HG03066 (cell line): ENCODE data around the gene MYMK.

Experiments
- ATAC-seq: cut with Tn5 transposase; IDR thresholded peaks from one replicate; pipeline ENCODE4 v1.9.1; 2021; ENCODE audit warnings: low read depth; ENCODE audit not compliant: unreplicated experiment

Gene MYMK

GRCh38 chr9:133520121-133520835 lies 4.5 kb downstream of the MYMK start:
- ATAC-seq: no peak

DNA sequence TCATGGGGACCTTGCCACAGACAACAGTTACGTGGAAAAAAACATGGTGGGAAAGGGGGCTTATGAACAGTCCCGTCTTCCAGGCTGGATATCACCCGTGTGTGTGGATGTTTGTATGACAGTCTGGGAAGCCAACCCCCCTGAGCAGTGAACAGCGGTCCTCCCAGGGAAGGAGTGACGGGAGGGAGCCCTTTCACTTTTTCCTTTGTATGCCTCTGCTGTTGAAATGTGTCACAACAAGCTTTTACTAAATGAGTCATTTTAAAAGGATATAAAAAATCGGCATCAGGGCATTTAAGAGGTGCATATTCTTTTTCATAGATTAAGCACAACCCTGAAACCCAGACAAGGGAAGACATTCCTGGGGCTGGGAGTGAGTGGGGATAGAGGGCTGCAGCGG lies 5.1 kb downstream of the MYMK start:
- ATAC-seq: no peak

DNA sequence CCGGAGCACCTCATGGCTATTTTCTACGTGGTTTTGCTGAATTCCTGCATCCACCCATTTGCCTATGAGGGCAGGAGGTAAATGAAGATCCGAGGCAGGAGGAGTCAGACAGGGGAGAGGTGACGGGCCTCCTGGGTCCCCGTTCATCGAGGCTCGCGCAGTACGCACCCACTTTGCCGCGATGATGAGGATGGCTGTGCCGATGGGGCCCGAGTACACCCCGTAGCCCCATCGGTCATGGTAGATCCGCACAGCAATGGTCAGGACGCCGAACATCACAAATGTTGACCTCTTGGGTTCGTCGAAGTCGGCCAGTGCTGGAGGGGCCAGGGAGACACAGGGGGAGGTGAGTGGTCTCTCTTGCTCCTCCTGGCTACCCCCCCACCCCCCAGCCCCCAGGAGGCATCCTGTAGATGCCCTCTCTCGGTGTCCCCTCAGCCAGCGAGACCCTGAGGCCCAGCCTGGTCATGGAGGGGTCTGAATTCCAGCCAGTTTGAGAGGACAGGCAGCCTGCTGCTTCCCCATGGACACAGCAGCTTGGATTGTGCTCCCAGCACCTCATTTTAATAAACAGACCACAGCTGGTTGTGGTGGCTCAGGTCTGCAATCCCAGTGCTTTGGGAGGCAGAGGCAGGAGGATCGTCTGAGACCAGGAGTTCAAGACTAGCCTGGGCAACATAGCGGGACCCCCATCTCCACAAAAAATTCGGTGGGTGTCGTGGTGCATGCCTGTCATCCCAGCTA lies 5.9 kb downstream of the MYMK start:
- ATAC-seq: no peak

- no peak for ATAC-seq
Measured at GRCh38 chr9:133518200-133518599, 6.6 kb downstream of the MYMK start.

GRCh38 chr9:133517711-133518110 lies 7.0 kb downstream of the MYMK start:
- ATAC-seq: no peak

GRCh38 chr9:133516961-133517350 lies 7.8 kb downstream of the MYMK start:
- ATAC-seq: no peak

DNA sequence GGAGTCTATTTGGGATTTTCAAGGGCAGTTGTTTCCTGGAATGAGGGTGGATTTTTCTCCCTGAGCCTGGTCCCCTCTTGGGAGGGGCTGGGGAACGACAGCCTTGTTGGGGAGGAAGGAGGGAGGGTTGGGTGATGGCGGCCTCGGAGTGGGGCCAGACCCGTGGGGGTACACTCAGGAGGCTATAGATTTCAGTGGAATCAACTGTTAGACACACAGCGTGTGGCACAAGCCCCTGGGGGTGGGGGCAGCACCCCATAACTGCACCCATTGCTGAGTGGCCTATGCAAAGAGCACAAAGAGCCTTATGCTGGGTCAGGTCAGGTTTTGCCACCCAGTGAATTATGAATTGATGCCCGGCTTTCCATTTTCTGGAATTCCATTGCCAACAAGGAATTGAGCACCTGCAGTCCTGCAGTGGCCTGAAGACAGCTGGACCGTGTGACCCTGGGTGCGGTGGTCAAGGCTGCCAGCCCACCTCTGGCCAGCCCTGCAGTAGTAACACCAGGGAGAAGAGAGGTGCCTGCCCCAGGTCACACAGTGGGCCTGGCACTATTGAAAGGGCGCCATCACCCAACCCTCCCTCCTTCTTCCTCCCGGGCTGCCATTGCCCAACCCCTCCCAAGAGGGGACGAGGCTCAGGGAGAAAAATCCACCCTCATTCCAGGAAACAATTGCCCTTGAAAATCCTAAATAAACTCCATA lies 8.4 kb downstream of the MYMK start:
- ATAC-seq: no peak

GRCh38 chr9:133515615-133516255 lies 9.0 kb downstream of the MYMK start:
- ATAC-seq: no peak

- ATAC-seq: no peak
Measured at GRCh38 chr9:133515240-133515610, 9.5 kb downstream of the MYMK start.

- no peak for ATAC-seq
Measured at GRCh38 chr9:133514460-133515239, 10.1 kb downstream of the MYMK start.

GRCh38 chr9:133513214-133514100 lies 11.3 kb downstream of the MYMK start:
- no peak for ATAC-seq

DNA sequence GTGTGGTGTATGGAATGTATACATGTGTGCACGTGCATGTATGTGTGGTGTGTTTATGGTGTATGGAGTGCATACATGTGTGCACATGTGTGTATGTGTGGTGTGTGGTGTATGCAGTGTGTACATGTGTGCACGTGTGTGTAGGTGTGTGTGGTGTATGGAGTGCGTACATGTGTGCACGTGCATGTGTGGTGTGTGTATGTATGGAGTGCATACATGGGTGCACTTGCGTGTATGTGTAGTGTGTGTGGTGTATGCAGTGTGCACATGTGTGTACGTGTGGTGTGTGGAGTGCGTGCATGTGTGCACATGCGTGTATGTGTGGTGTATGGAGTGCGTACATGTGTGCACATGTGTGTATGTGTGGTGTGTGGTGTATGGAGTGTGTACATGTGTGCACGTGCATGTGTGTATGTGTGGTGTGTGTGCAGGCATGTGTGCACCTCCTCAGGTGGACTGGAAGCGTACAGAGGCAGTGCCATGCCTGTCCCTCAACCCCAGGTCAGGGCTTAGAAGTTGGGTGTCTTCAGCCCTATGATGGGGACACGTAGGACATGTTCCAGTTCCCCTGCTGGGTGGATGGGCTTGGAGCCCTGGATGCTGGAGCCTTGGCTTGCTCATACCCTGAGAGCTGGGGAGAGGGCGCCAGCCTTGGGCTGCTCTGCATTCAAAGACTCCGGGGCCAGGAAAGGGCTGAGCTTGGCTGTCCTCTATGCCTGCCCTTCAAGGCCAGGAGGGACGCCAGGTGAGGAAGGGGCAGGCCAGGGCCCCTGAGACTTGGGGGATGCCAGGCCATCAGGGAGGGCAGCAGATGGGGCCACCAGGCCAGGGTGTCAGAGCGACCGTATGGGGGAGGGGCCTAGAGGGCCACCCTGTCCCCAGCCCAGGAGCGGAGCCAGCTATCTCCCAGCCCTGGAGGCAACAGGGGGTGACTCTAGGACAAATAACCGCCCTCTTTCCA lies 12.2 kb downstream of the MYMK start:
- no peak for ATAC-seq

DNA sequence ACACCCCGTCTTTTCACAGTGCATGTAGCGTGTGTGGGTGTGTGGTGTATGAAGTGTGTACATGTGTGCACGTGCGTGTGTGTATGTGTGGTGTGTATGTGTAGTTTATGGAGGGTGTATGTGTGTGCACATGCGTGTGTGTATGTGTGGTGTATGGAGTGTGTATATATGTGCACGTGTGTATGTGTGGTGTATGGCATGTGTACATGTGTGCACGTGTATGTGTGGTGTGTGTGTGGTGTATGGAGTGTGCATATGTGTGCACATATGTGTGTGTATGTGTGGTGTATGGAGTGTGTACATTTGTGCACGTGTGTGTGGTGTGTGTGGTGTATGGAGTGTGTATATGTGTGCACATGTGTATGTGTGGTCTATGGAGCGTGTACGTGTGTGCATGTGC lies 13.2 kb downstream of the MYMK start:
- no peak for ATAC-seq

DNA sequence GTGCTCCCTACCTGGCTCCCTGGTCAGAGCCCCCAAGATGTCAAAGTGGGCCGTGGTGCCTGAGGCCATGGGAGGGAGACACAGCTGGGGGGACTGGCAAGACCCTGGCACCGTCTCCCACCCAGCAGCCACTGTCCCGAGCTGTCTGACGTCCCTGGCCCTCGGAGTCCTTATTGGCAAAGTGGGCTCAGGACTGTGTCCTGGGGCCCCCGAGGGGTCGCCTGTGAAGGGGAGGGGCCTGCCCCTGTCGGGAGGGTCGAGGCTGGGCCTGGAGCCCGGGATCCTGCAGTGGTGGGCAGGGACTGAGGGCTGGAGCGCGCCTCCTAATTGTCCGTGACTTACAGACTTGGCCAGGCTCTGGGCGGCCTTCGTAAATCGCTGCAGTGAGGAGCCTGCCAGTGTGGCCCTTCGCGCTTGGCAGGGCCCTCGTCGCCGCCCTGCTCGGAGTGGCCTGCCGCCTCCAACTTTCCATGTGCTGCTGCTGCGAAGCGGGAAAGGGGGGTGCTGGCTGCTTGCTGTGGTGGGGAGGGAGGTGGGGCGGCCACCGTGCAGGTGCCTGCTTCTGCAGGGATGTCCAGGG lies 13.7 kb downstream of the MYMK start:
- ATAC-seq: no peak

DNA sequence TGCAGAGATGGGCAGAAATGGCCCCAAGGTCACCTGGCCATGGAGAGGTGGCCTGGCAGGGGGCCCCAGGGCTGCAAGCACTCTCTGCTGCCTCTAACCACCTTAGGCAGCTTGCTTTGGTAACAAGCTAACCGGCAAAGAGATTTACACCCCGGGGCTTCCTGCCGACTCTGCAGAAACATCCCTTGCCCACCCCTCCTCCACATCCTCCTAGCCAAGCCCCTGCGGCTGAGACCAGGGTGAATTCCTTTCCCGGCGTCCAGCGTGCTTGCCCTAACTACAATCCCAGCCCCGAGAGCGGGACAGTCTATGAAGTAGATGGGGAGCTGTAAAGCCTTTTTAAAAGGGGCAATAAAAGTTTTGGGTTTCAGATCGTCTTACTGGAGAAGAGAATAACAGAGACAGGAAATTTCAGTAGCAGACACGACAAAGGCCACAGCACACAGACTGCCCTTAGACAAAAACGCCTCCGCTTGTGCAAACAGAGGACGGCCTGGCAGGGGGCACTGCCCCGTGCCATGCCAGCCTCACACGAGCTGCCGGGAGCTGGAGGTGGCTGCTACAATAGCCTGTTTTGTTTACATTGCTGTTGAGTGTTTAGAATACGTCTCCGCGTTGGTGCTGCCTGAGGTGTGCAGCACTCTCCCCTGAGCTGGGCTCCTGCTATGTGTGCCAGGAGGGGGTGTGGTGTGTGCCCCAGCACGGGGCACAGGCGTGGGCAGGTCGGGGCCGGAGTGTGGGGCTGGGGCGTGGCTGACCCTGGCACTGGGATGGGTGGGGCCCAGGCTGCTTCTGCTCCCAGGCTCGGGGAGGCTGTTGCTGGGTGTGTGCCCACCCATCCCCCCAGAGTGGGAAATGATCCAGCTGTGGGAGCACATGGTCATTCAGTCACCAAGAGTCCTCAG lies 15.3 kb downstream of the MYMK start:
- ATAC-seq: no peak

DNA sequence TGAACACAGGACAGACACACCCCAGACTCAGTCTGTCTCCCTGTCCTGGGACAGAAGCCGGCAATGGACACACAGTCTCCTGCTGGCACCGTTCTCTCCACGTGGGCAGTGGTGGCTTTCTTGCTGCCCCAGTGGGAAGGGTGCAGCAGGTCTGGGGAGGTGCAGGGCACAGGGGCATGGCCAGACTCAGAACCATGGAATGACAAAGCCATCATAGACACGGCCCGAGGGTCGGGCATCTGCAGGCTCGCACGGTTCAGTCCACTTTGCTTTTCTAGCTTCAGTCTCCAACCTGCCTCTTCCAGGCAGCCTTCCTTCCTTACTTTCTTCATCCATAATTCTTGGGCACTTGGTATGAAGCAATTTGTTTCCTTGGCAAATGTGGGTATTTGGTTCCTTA lies 16.7 kb downstream of the MYMK start:
- ATAC-seq: no peak
